Epithelial cell of prostate (primary cell): ENCODE results near the gene UNC119B.

ENCODE experiments used
- DNase-seq: peaks from one replicate; pipeline ENCODE4 v3.0.0-alpha.2; 2011; ENCODE audit warnings: low read depth, low spot score
- H3K27ac ChIP-seq: fragments of 450-650 bp; 2 replicates; pipeline ENCODE4 v1.5.1; 2017; ENCODE audit warnings: mild to moderate bottlenecking

UNC119B gene

GRCh38 chr12:120687578-120688289 lies 22.5 kb upstream of the UNC119B start:
- DNase-seq, result no peak
- peak overlapping the region; percentile 85 for H3K27ac ChIP-seq

GRCh38 chr12:120688527-120689071 lies 21.7 kb upstream of the UNC119B start:
- no peak overlapping the region for H3K27ac ChIP-seq
- DNase-seq, result no peak

GRCh38 chr12:120689397-120690082 lies 20.7 kb upstream of the UNC119B start:
- no peak overlapping the region for H3K27ac ChIP-seq
- DNase-seq, result no peak

- H3K27ac ChIP-seq, result no peak overlapping the region
- no peak for DNase-seq
Observed at GRCh38 chr12:120690083-120690450, 20.2 kb upstream of the UNC119B start.

GRCh38 chr12:120690978-120691377 lies 19.3 kb upstream of the UNC119B start:
- DNase-seq, result no peak
- H3K27ac ChIP-seq, result no peak overlapping the region

GRCh38 chr12:120692524-120693033 lies 17.7 kb upstream of the UNC119B start:
- no peak overlapping the region for H3K27ac ChIP-seq
- DNase-seq, result no peak

DNA sequence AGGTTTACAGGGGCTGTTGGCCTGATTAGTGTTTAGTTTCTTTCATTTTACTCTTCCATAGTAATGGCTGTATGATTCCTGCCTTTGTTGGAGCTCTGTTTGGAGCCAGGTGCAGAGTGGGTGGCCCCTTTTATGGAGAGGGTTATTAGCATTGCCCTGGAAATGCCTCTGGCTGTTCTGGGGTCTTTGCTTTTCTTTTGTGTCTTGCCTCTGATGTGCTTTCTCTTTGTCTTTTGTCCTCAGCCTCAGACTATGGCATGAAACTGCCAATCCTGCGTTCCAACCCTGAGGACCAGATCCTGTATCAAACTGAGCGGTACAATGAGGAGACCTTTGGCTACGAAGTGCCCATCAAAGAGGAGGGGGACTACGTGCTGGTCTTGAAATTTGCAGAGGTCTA lies 16.4 kb upstream of the UNC119B start:
- no peak overlapping the region for H3K27ac ChIP-seq
- DNase-seq, result no peak

DNA sequence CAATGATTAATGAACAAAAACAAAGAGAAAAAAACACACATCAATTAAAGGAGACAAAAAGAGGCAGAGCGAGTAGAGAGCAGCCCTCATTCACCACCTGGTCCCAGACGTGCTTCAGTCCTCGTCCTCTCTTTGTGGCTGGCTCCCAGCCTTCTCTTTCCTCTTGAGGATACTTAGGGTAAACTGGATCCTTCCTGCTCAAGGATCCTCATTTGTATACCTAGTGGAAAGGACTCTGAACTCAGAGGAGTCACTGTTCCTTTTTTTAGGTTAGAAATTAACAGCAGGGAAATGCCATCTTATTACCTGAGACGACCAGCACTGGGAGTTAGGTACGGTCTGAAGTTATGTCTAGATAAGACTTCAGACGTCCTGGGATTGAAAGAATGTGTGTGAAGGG lies 13.6 kb upstream of the UNC119B start:
- H3K27ac ChIP-seq, result no peak overlapping the region
- DNase-seq, result no peak

- DNase-seq, result no peak
Observed at GRCh38 chr12:120697344-120697743, 12.9 kb upstream of the UNC119B start.

DNA sequence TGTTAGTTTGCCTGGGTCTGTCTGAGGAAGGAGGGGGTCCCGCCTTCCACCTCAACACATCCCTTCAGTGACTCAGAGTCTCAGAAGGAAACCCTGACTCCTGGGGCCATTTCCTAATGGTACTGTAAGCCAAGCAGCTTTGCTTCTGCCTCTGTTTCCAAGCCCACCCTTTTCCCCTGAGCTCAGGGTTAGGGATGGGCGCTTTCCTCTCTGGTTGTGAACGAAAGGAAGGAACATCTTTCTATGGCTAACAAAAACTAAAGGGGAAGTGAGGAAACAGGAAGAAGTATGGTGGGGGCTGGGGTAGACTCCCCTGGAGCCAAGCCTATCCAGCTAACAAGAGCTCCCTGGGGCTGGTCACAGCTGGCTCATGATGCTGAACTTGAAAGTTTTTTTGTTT lies 11.6 kb upstream of the UNC119B start:
- H3K27ac ChIP-seq, result no peak overlapping the region
- no peak for DNase-seq

More at GRCh38 chr12:120697344-120697743, 12.9 kb upstream of the UNC119B start:
- H3K27ac ChIP-seq, result no peak overlapping the region

DNA sequence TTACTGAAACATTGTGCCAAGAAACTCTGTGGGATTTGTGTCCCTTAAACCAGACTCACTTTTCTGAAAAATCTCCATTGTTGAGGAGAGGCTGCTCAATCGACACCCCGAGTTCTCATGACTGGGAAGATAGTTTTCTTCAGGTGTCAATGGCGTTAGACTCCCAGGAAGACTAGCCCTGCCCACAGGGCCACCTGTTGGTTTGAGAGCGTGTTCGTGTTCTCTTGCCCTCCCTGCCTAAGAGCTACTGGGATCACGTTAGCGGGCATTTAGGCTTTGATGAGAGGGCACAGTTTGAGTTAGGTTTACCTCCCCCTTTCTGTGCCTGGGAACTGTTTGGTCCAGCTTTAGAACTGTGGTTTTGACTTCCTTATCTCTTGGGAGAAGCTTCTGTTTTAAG lies 10.7 kb upstream of the UNC119B start:
- DNase-seq, result no peak
- H3K27ac ChIP-seq, result no peak overlapping the region

DNA sequence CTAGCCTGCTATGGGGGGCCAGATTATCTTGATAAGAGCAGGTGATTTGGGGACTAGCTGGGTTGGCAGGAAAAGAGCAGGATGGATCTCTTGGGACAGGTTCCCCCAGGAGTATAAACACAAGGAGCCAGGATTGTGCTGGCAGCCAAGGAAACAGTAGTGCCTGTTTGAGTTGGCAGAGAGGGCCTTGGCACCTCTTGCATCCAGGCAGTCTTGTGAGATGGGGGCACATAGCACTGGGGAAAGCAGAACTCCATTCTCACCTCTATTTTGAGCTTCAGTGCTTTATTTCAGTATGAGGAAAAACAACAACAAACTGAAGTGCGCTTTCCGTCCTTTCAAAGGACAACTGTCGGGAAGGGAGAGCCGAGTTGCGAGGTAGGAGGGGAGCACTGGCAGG lies 9.4 kb upstream of the UNC119B start:
- H3K27ac ChIP-seq, result no peak overlapping the region
- no peak for DNase-seq

GRCh38 chr12:120702637-120703036 lies 7.6 kb upstream of the UNC119B start:
- no peak overlapping the region for H3K27ac ChIP-seq
- no peak for DNase-seq

GRCh38 chr12:120703311-120703942 lies 6.8 kb upstream of the UNC119B start:
- H3K27ac ChIP-seq, result no peak overlapping the region
- DNase-seq, result no peak

- no peak overlapping the region for H3K27ac ChIP-seq
- DNase-seq, result no peak
Observed at GRCh38 chr12:120705618-120706017, 4.6 kb upstream of the UNC119B start.

GRCh38 chr12:120706029-120706428 lies 4.2 kb upstream of the UNC119B start:
- H3K27ac ChIP-seq, result no peak overlapping the region
- no peak for DNase-seq

- DNase-seq, result no peak
- H3K27ac ChIP-seq, result no peak overlapping the region
Observed at GRCh38 chr12:120708651-120709050, 1.6 kb upstream of the UNC119B start.

- H3K27ac ChIP-seq, result peak overlapping the region; percentile 39
- no peak for DNase-seq
Observed at GRCh38 chr12:120710805-120711296, 593 bp downstream of the UNC119B start.

GRCh38 chr12:120711411-120711810 lies 1.2 kb downstream of the UNC119B start:
- DNase-seq, result no peak
- peak overlapping the region; percentile 39 for H3K27ac ChIP-seq

GRCh38 chr12:120712610-120713009 lies 2.4 kb downstream of the UNC119B start:
- DNase-seq, result no peak
- no peak overlapping the region for H3K27ac ChIP-seq
